Posterior vena cava (tissue), 2 donors: ENCODE data around the gene ANO8. TPM values are rescaled to one million over a fixed set of nuclear protein-coding genes. Genes with fewer than 3 reads are reported as not detected.

Experiments
- DNase-seq: peaks from one replicate; pipeline ENCODE4 v3.0.0-alpha.2; 2020; ENCODE audit warnings: low spot score
- intact Hi-C, 2 donors: fragments of 100-400 bp; cut with DNase I; formaldehyde crosslinking; loops; one replicate each; pipeline versions ENCODE4 v1.14.1 to v1.14.2; 2022 to 2023
- total RNA-seq, 2 donors: library from RNA; stranded (reverse); fragmentation: NEBNext Ultra II Directional; extraction: Animal tissue kit (Norgen Biotek cat#: 25700); gene quantifications; one replicate each; pipeline ENCODE4 v1.2.1, GENCODE V29; 2021
- donor health status: DM: yes; HTN: yes; CAD: no.
- donor health status: DM: yes; HTN: yes; CAD: no.

The ANO8 gene
- total RNA-seq, 2 donors from 2014 or later: 9.8 to 10.0 TPM

GRCh38 chr19:17331045-17331558 is 3.6 kb downstream of the ANO8 start:
- no peak for DNase-seq
- intact Hi-C loops: loop anchor here in 1 of 2 donors (10.0 kb wide), 1 partner anchor 794 kb away; no protein-coding TSS in a partner anchor

- DNase-seq: no peak
- intact Hi-C loops: loop anchor here in 1 of 2 donors (10.0 kb wide), 1 partner anchor 794 kb away; no protein-coding TSS in a partner anchor
Measured at GRCh38 chr19:17330262-17331044, 4.2 kb downstream of the ANO8 start.

- intact Hi-C loops: loop anchor here in 1 of 2 donors (10.0 kb wide), 1 partner anchor 795 kb away; no protein-coding TSS in a partner anchor
- DNase-seq: no peak
Measured at GRCh38 chr19:17329366-17330261, 5.0 kb downstream of the ANO8 start.

GRCh38 chr19:17328517-17329365 is 5.9 kb downstream of the ANO8 start:
- no peak for DNase-seq
- intact Hi-C loops: no loop called here

- intact Hi-C loops: no loop called here
- no peak for DNase-seq
Measured at GRCh38 chr19:17327654-17328516, 6.8 kb downstream of the ANO8 start.

- DNase-seq: no peak
- intact Hi-C loops: no loop called here
Measured at GRCh38 chr19:17327068-17327653, 7.5 kb downstream of the ANO8 start.

- intact Hi-C loops: no loop called here
- no peak for DNase-seq
Measured at GRCh38 chr19:17326595-17326966, 8.1 kb downstream of the ANO8 start.

- DNase-seq: no peak
- intact Hi-C loops: no loop called here
Measured at GRCh38 chr19:17325881-17326594, 8.6 kb downstream of the ANO8 start.

- intact Hi-C loops: no loop called here
- no peak for DNase-seq
Measured at GRCh38 chr19:17325133-17325532, 9.5 kb downstream of the ANO8 start.

GRCh38 chr19:17324357-17325114 is 10.1 kb downstream of the ANO8 start:
- no peak for DNase-seq
- intact Hi-C loops: no loop called here

GRCh38 chr19:17323964-17324332 is 10.7 kb downstream of the ANO8 start:
- intact Hi-C loops: no loop called here
- DNase-seq: no peak

GRCh38 chr19:17323300-17323963 is 11.2 kb downstream of the ANO8 start:
- intact Hi-C loops: no loop called here
- DNase-seq: no peak

GRCh38 chr19:17322854-17323253 is 11.8 kb downstream of the ANO8 start:
- intact Hi-C loops: no loop called here
- no peak for DNase-seq

- DNase-seq: peak; percentile 77
- intact Hi-C loops: no loop called here
Measured at GRCh38 chr19:17321655-17322489, 12.8 kb downstream of the ANO8 start.

GRCh38 chr19:17320435-17320834 is 14.2 kb downstream of the ANO8 start:
- peak; percentile 77 for DNase-seq
- intact Hi-C loops: no loop called here
